Kidney (tissue), 14 donors: ENCODE measurements around the gene GDF15. TPM values are rescaled to one million over a fixed set of nuclear protein-coding genes. Genes with fewer than 3 reads are reported as not detected.
"Not testable (repeated sequence)": the region's sequence is repeated elsewhere in the genome, so short reads cannot be mapped to it uniquely, and the experiment has no call there.

Experiments
- DNase-seq, 5 donors: peaks; one replicate each; pipeline ENCODE4 v3.0.0-alpha.2; 2013 to 2020
- FAIRE-seq: peaks from 2 replicates; lab custom pipeline; 2012; peaks lifted over from hg19 to GRCh38; lab: Jason Lieb, UNC
- H3K27ac ChIP-seq, 2 donors: one replicate each; pipeline ENCODE4 v1.7.0; 2013; ENCODE audit warnings: low read depth in 2 of 2, low read length in 2 of 2, inconsistent platforms in 1 of 2
- H3K27me3 ChIP-seq: one replicate; pipeline ENCODE4 v1.7.1; 2013; ENCODE audit warnings: low read length, inconsistent platforms; ENCODE audit not compliant: control insufficient read depth, insufficient read depth
- H3K36me3 ChIP-seq, 3 donors: one replicate each; pipeline versions ENCODE4 v1.7.0 to v1.7.1; 2013; ENCODE audit warnings: low read length in 3 of 3, control low read depth in 1 of 3, inconsistent platforms in 1 of 3; ENCODE audit not compliant: insufficient read depth in 3 of 3, control insufficient read depth in 2 of 3
- H3K4me1 ChIP-seq, 3 donors: one replicate each; pipeline versions ENCODE4 v1.7.0 to v1.7.1; 2013; ENCODE audit warnings: low read length in 3 of 3, inconsistent platforms in 1 of 3, low read depth in 1 of 3; ENCODE audit not compliant: control insufficient read depth in 2 of 3, insufficient read depth in 2 of 3
- H3K4me3 ChIP-seq, 3 donors: one replicate each; pipeline versions ENCODE4 v1.7.0 to v1.8.1; 2013; ENCODE audit warnings: low read length in 3 of 3, control low read depth in 1 of 3, inconsistent platforms in 1 of 3
- H3K9ac ChIP-seq, 3 donors: one replicate each; pipeline versions ENCODE4 v1.7.0 to v1.7.1; 2013; ENCODE audit warnings: low read length in 3 of 3, control low read depth in 1 of 3, inconsistent platforms in 1 of 3
- H3K9me3 ChIP-seq, 3 donors: one replicate each; pipeline versions ENCODE4 v1.7.0 to v1.7.1; 2013; ENCODE audit warnings: low read length in 3 of 3, control low read depth in 1 of 3, inconsistent platforms in 1 of 3; ENCODE audit not compliant: control insufficient read depth in 2 of 3, insufficient read depth in 1 of 3
- intact Hi-C: fragments of 100-400 bp; cut with DNase I; formaldehyde crosslinking; loops from one replicate; pipeline ENCODE4 v1.11.1; 2022
- polyA plus RNA-seq: library from polyadenylated mRNA; stranded (reverse); fragments of 350-450 nt; fragmentation: Illumina TruSeq; extraction: RNeasy Lipid Tissue Mini Kit (QIAGEN cat#74804); gene quantifications from one replicate; pipeline ENCODE4 v1.2.3, GENCODE V29; 2014; ENCODE audit warnings: low read depth, low replicate concordance; ENCODE audit not compliant: insufficient read depth
- total RNA-seq: library from RNA; stranded (reverse); fragmentation: NEBNext Ultra II Directional; extraction: Animal tissue kit (Norgen Biotek cat#: 25700); gene quantifications from one replicate; pipeline ENCODE4 v1.2.1, GENCODE V29; 2021
- TF ChIP-seq, protein P1 (sequence below): IDR thresholded peaks from 3 replicates; pipeline ENCODE4 v1.5.1; 2012; ENCODE audit warnings: mild to moderate bottlenecking, moderate library complexity, borderline replicate concordance; ENCODE audit not compliant: insufficient read depth; ENCODE audit errors: extremely low read depth
- donor health status: control.
- donor health status: control.
- donor health status: control.
- donor health status: control.
- donor health status: control.
- donor health status: DM: yes; HTN: yes; CAD: no.
- donor health status: Normal renal cell carcinoma (clear cell type).

GDF15 gene
- total and polyA plus RNA-seq, 2 donors from 2014 or later = 51.2 to 154 TPM

DNA sequence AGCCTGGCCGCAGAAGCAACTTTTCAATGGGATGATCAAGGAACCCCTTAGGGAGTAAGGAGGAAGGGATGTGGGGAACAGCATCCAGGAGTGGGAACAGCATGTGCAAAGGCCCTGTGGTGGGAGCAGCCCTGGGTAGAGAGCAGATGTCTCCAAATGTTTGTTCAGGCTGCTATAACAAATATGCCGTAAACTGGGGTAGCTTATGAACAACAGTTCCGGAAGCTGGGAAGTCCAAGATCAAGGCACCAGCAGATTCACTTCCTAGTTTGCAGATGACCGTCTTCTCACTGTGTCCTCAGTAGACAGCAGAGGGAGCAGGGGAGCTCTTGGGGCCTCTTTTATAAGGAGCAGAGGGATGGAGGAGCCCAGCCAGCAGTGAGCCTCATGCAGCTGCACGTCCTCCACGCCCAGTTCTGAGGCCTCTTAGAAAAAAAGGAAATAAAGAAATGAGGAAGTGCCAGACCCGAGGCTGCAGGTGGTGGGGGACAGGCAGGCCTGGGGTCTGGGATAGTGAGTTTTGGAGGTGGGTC, 15.7 kb downstream of the GDF15 start:
- peak overlapping the region; percentile 74 to 83 for H3K27ac ChIP-seq
- H3K9me3 ChIP-seq = no peaks in the 10 kb centered on the region
- no peak overlapping the region for H3K4me3 ChIP-seq
- no peaks in the 10 kb centered on the region for H3K36me3 ChIP-seq
- FAIRE-seq = no peak
- TF ChIP-seq, protein P1, sequence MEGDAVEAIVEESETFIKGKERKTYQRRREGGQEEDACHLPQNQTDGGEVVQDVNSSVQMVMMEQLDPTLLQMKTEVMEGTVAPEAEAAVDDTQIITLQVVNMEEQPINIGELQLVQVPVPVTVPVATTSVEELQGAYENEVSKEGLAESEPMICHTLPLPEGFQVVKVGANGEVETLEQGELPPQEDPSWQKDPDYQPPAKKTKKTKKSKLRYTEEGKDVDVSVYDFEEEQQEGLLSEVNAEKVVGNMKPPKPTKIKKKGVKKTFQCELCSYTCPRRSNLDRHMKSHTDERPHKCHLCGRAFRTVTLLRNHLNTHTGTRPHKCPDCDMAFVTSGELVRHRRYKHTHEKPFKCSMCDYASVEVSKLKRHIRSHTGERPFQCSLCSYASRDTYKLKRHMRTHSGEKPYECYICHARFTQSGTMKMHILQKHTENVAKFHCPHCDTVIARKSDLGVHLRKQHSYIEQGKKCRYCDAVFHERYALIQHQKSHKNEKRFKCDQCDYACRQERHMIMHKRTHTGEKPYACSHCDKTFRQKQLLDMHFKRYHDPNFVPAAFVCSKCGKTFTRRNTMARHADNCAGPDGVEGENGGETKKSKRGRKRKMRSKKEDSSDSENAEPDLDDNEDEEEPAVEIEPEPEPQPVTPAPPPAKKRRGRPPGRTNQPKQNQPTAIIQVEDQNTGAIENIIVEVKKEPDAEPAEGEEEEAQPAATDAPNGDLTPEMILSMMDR = peak; percentile 23
- intact Hi-C loops = loop anchor here (10.0 kb wide), 2 partner anchors 57 to 127 kb away; partner anchors contain the start of genes IQCN and PGPEP1
- peaks cover 0 to 19% (median 0%) of the 10 kb centered on the region in 3 donors for H3K4me1 ChIP-seq
- no peaks in the 10 kb centered on the region for H3K27me3 ChIP-seq
- no peak overlapping the region for H3K9ac ChIP-seq
- DNase-seq = peak; percentile 61 to 80 (median 72)

DNA sequence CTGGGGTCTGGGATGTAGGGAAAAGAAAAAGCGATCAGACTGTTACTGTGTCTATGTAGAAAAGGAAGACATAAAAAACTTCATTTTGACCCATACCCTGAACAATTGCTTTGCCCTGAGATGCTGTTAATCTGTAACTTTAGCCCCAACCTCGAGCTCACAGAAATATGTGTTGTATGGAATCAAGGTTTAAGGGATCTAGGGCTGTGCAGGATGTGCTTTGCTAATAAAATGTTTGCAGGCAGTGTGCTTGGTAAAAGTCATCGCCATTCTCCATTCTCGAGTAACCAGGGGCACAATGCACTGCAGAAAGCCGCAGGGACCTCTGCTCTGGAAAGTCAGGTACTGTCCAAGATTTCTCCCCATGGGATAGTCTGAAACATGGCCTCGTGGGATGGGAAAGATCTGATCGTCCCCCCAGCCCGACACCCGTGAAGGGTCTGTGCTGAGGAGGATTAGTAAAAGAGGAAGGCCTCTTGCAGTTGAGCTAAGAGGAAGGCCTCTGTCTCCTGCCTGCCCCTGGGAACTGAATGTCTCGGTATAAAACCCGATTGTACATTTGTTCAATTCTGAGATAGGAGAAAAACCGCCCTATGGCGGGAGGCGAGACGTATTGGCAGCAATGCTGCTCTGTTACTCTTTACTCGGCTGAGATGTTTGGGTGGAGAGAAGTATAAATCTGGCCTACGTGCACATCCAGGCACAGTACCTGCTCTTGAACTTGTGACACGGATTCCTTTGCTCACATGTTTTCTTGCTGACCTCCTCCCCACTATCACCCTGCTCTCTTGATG, 16.7 kb downstream of the GDF15 start:
- Histone ChIP-seq H3K9ac (peak overlapping the region in 1 of 3 donors; percentile 26), H3K4me1 (peaks cover 0 to 13% (median 0%) of the 10 kb centered on the region in 3 donors), H3K27ac (peak overlapping the region; percentile 74 to 83), H3K4me3 (peak overlapping the region in 1 of 3 donors; percentile 44)
- not testable (repeated sequence) for H3K9me3 ChIP-seq, DNase-seq, FAIRE-seq, H3K27me3 ChIP-seq, H3K36me3 ChIP-seq
- intact Hi-C loops = loop anchor here (10.0 kb wide), 2 partner anchors 58 to 128 kb away; partner anchors contain the start of genes IQCN and PGPEP1

DNA sequence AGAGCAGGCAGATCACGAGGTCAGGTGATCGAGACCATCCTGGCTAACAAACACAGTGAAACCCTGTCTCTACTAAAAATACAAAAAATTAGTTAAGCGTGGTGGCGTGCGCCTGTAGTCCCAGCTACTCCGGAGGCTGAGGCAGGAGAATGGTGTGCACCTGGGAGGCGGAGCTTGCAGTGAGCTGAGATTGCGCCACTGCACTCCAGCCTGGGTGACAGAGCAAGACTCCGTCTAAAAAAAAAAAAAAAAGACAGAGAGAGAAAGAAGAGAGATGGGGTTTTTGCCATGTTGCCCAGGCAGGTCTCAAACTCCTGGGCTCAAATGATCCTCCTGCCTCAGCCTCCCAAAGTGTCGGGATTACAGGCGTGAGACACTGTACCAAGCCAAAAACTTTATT, 19.8 kb downstream of the GDF15 start:
- not testable (repeated sequence) for DNase-seq, H3K36me3 ChIP-seq, H3K9ac ChIP-seq, H3K9me3 ChIP-seq, FAIRE-seq, H3K27ac ChIP-seq, H3K4me3 ChIP-seq, H3K27me3 ChIP-seq
- H3K4me1 ChIP-seq = peaks cover 0 to 11% (median 0%) of the 10 kb centered on the region in 3 donors
- intact Hi-C loops = loop anchor here (10.0 kb wide), 2 partner anchors 61 to 131 kb away; partner anchors contain the start of genes IQCN and PGPEP1

DNA sequence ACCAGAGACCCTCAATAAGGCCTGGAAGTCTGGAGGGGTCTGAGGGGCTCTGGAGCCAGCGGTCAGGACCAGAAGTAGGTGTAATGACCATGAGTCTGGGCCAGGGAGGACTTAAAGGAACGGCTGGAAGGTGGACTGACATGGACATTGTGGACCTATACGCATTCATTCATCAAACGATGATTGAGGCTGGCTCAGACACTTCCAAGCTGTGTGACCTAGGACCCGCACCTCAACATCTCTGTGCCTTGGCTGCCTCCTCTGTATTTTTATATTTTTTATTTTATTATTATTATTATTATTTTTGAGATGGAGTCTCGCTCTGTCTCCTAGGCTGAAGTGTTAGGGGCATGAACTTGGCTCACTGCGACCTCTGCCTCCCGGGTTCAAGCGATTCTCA, 20.8 kb downstream of the GDF15 start:
- Histone ChIP-seq H3K27me3 (no peaks in the 10 kb centered on the region), H3K27ac (no peak overlapping the region), H3K36me3 (no peaks in the 10 kb centered on the region), H3K9me3 (no peaks in the 10 kb centered on the region), H3K4me1 (peaks cover 0 to 9% (median 0%) of the 10 kb centered on the region in 3 donors), H3K9ac (no peak overlapping the region), H3K4me3 (no peak overlapping the region)
- no peak for FAIRE-seq
- no peak for DNase-seq
- intact Hi-C loops = loop anchor here (10.0 kb wide), 2 partner anchors 62 to 132 kb away; partner anchors contain the start of genes IQCN and PGPEP1
- TF ChIP-seq, protein P1 = no peak
